T-helper 2 cell treated with Interferon-gamma antibody and Interleukin-4, amounts not matched to agents 5 μg/mL and 100 μg/mL, for 36 hours (primary cell): ENCODE data around the gene CNTROB.
"Not testable (repeated sequence)": the region's sequence is repeated elsewhere in the genome, so short reads cannot be mapped to it uniquely, and the experiment has no call there.

Experiments
- DNase-seq: peaks from one replicate; pipeline ENCODE4 v3.0.0; 2021; ENCODE audit warnings: low spot score
- H3K27ac Mint-ChIP-seq: one replicate; pipeline ENCODE4 v1.8.0; 2021; ENCODE audit warnings: mild to moderate bottlenecking, mixed read lengths
- H3K27me3 Mint-ChIP-seq: one replicate; pipeline ENCODE4 v1.8.0; 2021; ENCODE audit warnings: low read depth, mixed read lengths
- H3K36me3 Mint-ChIP-seq: one replicate; pipeline ENCODE4 v1.8.0; 2021; ENCODE audit warnings: low read depth, mixed read lengths
- H3K4me1 Mint-ChIP-seq: one replicate; pipeline ENCODE4 v1.8.0; 2021; ENCODE audit warnings: low read depth, mixed read lengths
- H3K4me3 Mint-ChIP-seq: one replicate; pipeline ENCODE4 v1.8.0; 2022; ENCODE audit warnings: mild to moderate bottlenecking, moderate library complexity, mixed read lengths
- H3K9me3 Mint-ChIP-seq: one replicate; pipeline ENCODE4 v1.8.0; 2021; ENCODE audit warnings: mixed read lengths

Gene CNTROB

DNA sequence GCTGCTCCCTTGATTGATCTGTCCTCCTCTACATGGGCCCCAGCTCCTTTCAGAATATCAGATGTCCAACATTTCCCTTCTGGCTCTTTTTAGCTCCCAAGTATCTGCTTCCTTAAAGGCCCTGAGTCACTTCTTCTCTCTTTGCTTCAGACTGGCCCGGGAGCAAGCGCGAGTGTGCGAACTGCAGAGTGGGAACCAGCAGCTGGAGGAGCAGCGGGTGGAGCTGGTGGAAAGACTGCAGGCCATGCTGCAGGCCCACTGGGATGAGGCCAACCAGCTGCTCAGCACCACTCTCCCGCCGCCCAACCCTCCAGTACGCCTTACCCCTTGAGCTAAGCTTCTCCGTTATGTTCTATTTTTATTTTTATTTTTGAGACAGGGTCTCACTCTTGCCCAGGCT, 12.3 kb downstream of the CNTROB start:
- no peak for DNase-seq
- no peaks in the 10 kb centered on the region for H3K27me3 Mint-ChIP-seq
- peaks cover 70% of the 10 kb centered on the region for H3K36me3 Mint-ChIP-seq
- H3K9me3 Mint-ChIP-seq: no peaks in the 10 kb centered on the region
- no peak overlapping the region for H3K27ac Mint-ChIP-seq
- H3K4me3 Mint-ChIP-seq: no peak overlapping the region
- H3K4me1 Mint-ChIP-seq: peaks cover 1% of the 10 kb centered on the region

DNA sequence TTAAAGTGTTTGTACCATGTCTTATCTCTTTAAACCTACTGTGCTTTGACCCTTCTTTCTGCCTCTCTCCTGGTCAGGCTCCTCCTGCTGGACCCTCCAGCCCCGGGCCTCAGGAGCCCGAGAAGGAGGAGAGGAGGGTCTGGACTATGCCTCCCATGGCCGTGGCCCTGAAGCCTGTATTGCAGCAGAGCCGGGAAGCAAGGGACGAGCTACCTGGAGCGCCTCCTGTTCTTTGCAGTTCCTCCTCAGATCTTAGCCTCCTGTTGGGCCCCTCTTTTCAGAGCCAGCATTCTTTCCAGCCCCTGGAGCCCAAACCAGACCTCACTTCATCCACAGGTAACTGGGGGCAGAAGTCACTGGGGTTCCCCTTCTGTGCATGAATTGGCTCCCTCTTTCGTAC, 13.6 kb downstream of the CNTROB start:
- no peaks in the 10 kb centered on the region for H3K9me3 Mint-ChIP-seq
- H3K4me3 Mint-ChIP-seq: no peak overlapping the region
- no peak for DNase-seq
- H3K36me3 Mint-ChIP-seq: peaks cover 72% of the 10 kb centered on the region
- H3K4me1 Mint-ChIP-seq: peaks cover 8% of the 10 kb centered on the region
- no peaks in the 10 kb centered on the region for H3K27me3 Mint-ChIP-seq
- no peak overlapping the region for H3K27ac Mint-ChIP-seq

DNA sequence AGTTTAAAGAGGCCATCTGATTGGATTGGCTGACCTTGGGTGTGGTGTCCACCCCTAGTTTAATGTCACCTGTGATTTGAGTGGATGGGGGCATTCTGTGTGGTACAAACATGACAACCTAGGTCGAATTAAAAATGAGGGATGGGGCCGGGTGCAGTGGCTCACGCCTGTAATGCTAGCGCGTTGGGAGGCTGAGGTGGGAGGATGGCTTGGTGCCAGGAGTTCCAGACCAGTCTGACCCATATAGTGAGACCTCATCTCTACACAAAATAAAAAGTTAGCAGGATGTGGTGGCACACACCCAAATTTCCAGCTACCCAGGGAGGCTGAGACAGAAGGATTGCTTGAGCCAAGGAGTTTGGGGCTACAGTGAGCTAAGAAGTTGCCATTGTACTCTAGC, 14.4 kb downstream of the CNTROB start:
- Mint-ChIP-seq H3K4me1 (peaks cover 12% of the 10 kb centered on the region), H3K27me3 (no peaks in the 10 kb centered on the region), H3K4me3 (no peak overlapping the region), H3K27ac (peak overlapping the region; percentile 8), H3K36me3 (peaks cover 71% of the 10 kb centered on the region), H3K9me3 (no peaks in the 10 kb centered on the region)
- no peak for DNase-seq

DNA sequence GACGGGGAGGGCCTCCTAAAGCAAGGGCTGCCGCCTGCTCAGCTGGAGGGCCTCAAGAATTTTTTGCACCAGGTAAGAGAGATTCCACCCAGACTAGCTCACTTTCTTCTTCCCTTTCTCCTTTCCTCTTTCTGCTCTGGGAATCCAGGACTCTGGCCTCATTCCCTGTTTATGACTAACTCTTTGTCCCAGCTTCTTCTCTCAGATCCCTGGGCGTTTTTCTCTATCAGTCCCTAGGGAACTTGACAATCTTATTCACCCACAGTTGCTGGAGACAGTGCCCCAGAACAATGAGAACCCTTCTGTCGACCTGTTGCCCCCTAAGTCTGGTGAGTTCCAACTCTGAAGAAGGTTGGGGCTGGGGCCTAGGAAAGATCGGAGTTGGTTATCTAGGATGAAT, 15.6 kb downstream of the CNTROB start:
- Mint-ChIP-seq H3K27me3 (no peaks in the 10 kb centered on the region), H3K4me1 (peaks cover 19% of the 10 kb centered on the region), H3K4me3 (no peak overlapping the region), H3K9me3 (no peaks in the 10 kb centered on the region), H3K36me3 (peaks cover 69% of the 10 kb centered on the region), H3K27ac (no peak overlapping the region)
- DNase-seq: no peak

DNA sequence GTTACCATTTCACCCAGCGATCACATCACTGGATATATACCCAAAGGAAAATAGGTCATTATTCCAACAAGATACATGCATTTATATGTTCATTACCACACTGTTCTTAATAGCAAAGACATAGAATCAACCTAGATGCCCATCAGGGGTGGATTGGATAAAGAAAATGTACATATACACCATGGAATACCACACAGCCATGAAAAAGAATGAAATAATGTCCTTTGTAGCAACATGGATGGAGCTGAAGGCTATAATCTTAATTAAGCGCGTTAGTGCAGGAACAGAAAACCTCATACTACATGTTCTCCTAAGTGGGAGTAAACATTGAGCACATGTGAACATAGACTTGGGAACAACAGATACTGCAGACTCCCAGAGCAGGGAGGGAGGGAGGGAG, 18.6 kb downstream of the CNTROB start:
- no peaks in the 10 kb centered on the region for H3K27me3 Mint-ChIP-seq
- H3K9me3 Mint-ChIP-seq: no peaks in the 10 kb centered on the region
- peak overlapping the region; percentile 60 for H3K27ac Mint-ChIP-seq
- peaks cover 29% of the 10 kb centered on the region for H3K4me1 Mint-ChIP-seq
- no peak for DNase-seq
- peaks cover 45% of the 10 kb centered on the region for H3K36me3 Mint-ChIP-seq
- H3K4me3 Mint-ChIP-seq: no peak overlapping the region

DNA sequence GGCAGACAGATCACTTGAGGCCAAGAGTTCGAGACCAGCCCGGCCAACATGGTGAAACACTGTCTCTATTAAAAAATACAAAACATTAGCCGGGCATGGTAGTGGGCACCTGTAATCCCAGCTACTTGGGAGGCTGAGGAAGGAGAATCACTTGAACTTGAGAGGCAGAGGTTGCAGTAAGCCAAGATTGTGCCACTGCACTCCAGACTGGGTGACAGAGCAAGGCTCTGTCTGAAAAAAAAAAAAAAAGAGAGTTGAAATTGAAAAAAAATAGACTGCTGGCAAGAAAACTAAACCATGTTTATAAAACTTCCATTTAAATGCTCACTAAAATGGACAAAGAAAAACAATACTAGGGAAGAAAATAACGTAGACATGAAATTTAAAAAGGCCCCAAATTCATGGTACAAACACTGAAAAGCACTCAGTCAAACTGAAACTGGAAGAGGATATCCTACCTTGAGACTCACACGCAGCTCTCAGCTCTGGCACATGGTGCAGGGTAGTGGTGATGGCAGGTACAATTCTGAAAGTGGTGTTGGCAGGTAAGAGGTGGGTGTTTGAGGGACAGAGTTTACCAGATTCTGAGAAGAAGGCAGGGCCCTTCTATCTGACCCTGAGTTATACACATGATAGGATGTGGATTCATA, 19.3 kb downstream of the CNTROB start:
- DNase-seq: peak; percentile 42
- Mint-ChIP-seq H3K4me1 (peaks cover 29% of the 10 kb centered on the region), H3K36me3 (peaks cover 41% of the 10 kb centered on the region), H3K9me3 (no peaks in the 10 kb centered on the region), H3K27me3 (no peaks in the 10 kb centered on the region), H3K4me3 (peak overlapping the region; percentile 61), H3K27ac (peak overlapping the region; percentile 95)

DNA sequence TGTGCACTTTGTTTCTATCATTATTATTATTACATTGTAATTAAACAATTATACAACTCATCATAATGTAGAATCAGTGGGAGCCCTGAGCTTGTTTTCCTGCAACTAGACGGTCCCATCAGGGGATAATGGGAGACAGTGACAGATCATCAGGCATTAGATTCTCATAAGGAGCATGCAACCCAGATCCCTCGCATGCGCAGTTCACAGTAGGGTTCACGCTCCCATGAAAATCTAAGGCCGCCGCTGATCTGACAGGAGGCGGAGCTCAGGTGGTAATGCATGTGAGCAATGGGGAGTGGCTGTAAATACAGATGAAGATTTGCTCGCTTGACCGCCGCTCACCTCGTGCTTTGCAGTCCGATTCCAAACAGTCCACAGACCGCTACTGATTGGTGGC, 21.3 kb downstream of the CNTROB start:
- Mint-ChIP-seq H3K36me3 (peaks cover 27% of the 10 kb centered on the region), H3K4me1 (peaks cover 29% of the 10 kb centered on the region)
- not testable (repeated sequence) for H3K4me3 Mint-ChIP-seq, H3K9me3 Mint-ChIP-seq, DNase-seq, H3K27me3 Mint-ChIP-seq, H3K27ac Mint-ChIP-seq

DNA sequence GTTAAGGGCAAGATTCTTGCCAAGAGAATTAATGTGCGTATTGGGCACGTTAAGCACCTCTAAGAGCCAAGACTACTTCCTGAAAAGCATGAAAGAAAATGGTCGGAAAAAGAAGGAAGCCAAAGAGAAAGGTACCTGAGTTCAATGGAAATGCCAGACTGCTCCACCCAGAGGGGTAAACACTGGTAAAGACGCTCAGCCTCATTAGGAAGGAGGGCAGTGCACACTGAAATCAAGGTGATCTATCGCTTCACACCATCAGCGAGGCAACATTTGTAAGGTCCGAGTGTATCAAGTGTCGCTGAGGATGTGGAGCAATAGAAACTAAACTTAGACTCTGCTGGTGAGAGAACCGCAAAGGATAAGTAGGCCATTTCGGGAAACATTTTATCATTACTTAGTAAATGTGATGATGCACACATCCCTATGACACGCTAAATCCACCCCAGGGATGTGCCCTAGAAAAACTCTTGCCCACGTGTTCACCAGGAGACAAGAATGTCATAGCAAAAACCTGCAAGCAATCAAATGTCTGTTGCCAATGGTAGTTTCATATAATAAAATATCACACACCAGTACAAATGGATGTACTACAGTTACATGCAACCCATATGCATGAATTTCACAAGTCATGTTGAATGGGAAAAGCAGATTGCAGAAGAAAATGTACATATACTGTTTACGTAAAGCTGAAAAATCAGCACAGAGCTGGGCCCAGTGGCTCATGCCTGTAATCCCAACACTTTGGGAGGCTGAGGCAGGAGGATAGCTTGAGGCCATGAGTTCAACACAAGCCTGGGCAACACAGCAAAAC, 23.6 kb downstream of the CNTROB start:
- Mint-ChIP-seq H3K4me3 (no peak overlapping the region), H3K27ac (no peak overlapping the region), H3K36me3 (peaks cover 4% of the 10 kb centered on the region), H3K4me1 (peaks cover 22% of the 10 kb centered on the region), H3K27me3 (peaks cover under 1% of the 10 kb centered on the region), H3K9me3 (no peaks in the 10 kb centered on the region)
- DNase-seq: no peak

DNA sequence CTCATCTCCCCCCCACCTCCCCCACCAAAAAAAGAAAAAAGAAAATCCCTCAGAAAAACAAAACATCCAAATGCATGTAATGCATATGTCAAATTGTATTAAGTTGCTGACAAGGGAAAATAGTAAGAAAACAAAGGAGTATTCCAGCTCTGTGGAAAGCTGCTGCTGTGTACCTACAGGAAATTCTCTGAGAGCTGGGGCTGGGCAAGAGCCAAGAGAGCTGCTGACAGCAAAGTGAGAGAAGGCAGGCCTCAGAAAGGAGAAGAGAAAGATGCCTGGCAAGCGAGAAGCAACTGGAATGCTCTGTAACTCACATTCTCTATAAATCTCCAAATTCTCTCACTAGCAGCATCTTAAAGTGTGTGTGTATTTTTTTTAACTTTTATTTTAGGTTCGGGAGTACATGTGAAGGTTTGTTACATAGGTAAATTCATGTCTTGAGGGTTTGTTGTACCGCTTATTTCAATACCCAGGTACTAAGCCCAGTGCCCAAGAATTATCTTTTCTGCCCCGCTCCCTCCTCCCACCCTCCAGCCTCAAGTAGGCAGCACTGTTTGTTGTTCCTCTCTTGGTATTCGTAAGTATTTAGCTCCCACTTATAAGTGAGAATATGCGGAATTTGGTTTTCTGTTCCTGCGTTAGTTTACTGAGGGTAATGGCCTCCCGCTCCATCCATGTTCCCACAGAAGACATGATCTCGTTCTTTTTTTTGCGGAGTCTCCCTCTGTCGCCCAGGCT, 24.4 kb downstream of the CNTROB start:
- Mint-ChIP-seq H3K4me3 (no peak overlapping the region), H3K4me1 (peaks cover 18% of the 10 kb centered on the region), H3K27me3 (peaks cover 4% of the 10 kb centered on the region), H3K36me3 (peaks cover 2% of the 10 kb centered on the region), H3K27ac (no peak overlapping the region), H3K9me3 (no peaks in the 10 kb centered on the region)
- DNase-seq: no peak

DNA sequence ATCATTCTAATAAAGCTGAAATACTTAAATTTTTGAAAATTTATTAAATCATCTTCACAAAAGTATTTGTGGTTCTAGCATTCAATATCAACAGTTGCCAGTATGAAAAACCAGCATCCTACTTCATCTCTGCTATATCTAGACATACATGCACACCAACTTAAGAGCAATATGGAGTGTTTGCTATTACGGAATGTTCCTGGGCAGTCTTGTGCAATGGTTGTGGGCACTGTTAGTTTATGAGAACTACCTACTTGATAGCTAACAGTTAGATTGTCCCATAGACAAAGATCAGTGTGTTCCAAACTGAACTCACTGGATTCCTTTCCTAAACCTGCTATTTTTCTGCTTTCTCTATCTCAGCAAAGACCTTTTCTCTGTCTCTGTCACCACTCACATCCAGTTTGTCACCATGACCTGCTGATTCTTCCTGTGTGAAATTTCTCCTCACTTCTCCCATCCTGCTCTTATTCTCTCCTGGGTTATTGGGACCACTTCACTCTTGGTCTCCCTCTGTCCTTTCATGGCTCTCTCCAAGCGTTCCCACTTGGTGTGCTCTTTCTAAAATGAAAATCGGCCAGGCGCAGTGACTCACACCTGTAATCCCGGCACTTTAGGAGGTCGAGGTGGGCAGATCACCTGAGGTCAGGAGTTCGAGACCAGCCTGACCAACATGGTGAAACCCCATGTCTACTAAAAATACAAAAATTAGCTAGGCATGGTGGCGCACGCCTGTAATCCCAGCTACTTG, 27.7 kb downstream of the CNTROB start:
- Mint-ChIP-seq H3K27ac (no peak overlapping the region), H3K4me1 (no peaks in the 10 kb centered on the region), H3K4me3 (no peak overlapping the region), H3K27me3 (peaks cover 8% of the 10 kb centered on the region), H3K9me3 (no peaks in the 10 kb centered on the region), H3K36me3 (no peaks in the 10 kb centered on the region)
- no peak for DNase-seq

DNA sequence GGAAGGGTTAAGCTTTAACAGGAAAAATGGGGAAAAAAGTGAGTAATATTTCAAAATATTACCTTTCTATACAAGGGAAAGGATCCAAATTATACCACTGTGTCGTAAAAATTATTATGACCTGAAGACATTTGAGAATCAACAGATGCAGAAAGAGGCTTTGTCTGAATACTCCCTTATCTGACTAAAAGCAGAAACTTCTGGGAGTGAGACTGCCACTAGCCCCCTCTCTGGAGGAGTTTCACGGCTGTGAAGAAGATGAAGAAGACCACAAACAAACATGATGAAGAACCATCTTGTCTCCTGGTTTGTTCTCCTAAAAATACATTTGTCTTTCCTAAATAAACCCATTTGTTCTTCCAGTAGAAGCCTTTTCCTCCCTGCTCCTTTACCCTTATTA, 29.4 kb downstream of the CNTROB start:
- DNase-seq: no peak
- no peaks in the 10 kb centered on the region for H3K36me3 Mint-ChIP-seq
- no peak overlapping the region for H3K4me3 Mint-ChIP-seq
- H3K27ac Mint-ChIP-seq: no peak overlapping the region
- no peaks in the 10 kb centered on the region for H3K4me1 Mint-ChIP-seq
- H3K9me3 Mint-ChIP-seq: no peaks in the 10 kb centered on the region
- H3K27me3 Mint-ChIP-seq: peaks cover 8% of the 10 kb centered on the region

DNA sequence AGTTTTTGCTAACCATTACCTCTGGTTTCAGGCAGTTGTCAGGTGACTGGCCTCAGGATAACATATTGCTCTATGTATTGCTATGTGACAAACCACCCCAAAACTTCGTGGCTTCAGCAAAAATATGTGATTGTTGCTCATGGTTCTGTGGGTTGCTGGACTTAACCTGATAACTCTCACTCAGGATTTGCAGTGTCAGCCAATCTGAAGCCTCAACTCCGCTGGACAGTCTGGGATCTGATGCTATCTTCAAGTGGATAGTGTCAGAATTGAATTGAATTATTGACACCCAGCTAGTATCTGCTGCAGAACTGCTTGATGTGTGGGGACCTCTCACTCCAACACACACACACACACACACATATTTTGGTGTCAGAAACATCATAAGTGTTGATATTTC, 35.7 kb downstream of the CNTROB start:
- H3K4me3 Mint-ChIP-seq: no peak overlapping the region
- H3K36me3 Mint-ChIP-seq: no peaks in the 10 kb centered on the region
- peaks cover 11% of the 10 kb centered on the region for H3K27me3 Mint-ChIP-seq
- peaks cover 3% of the 10 kb centered on the region for H3K4me1 Mint-ChIP-seq
- H3K9me3 Mint-ChIP-seq: no peaks in the 10 kb centered on the region
- DNase-seq: no peak
- H3K27ac Mint-ChIP-seq: no peak overlapping the region

DNA sequence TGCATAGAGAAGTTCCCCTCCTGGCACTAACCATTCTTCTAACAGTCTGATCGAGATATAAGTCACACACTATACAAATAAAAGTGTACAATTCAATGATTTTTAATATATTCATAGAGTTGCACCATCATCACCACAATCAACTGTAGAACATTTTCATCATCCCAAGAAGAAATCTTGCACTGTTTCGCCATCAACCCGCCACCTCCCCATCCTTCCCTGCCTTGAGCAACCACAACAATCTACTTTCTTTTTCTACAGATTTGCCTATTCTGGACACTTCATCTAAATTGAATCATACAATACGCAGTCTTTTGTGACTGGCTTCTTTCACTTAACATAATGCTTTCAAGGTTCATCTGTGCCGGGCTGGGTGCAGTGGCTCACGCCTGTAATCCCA, 37.4 kb downstream of the CNTROB start:
- no peak overlapping the region for H3K4me3 Mint-ChIP-seq
- H3K4me1 Mint-ChIP-seq: peaks cover 3% of the 10 kb centered on the region
- no peak for DNase-seq
- peaks cover 11% of the 10 kb centered on the region for H3K27me3 Mint-ChIP-seq
- peaks cover 2% of the 10 kb centered on the region for H3K36me3 Mint-ChIP-seq
- no peak overlapping the region for H3K27ac Mint-ChIP-seq
- peaks cover 3% of the 10 kb centered on the region for H3K9me3 Mint-ChIP-seq

DNA sequence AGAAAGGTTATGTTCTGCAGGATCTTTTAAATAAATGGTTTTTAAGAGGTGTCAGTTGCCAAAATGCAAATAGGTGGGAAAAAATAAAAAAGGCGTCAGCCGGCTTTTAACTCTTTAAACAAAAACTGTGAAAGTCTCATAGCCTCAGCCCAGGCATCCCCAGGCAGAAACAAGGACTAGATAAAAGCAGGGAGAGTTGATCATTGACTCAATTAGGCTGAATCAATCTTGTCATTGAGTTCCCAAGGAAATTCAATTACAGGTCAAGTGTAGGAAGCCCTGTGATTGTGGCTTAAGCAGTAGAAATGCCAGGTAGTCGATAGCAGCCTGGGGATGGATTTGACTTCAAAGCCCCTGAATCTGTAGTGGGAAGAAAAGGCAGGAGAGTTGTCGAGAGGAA, 39.6 kb downstream of the CNTROB start:
- H3K36me3 Mint-ChIP-seq: peaks cover 7% of the 10 kb centered on the region
- H3K9me3 Mint-ChIP-seq: peaks cover 16% of the 10 kb centered on the region
- peaks cover 11% of the 10 kb centered on the region for H3K27me3 Mint-ChIP-seq
- H3K27ac Mint-ChIP-seq: no peak overlapping the region
- DNase-seq: no peak
- H3K4me3 Mint-ChIP-seq: no peak overlapping the region
- H3K4me1 Mint-ChIP-seq: peaks cover 3% of the 10 kb centered on the region
